Erythroblast (primary cell): ENCODE measurements around the gene SF3A1.

Experiments
- GATA1 ChIP-seq: IDR thresholded peaks from 2 replicates; pipeline ENCODE4 v1.6.1; 2011; ENCODE audit warnings: low read depth, mild to moderate bottlenecking, control low read depth, low read length, moderate library complexity
- POLR2A ChIP-seq: IDR thresholded peaks from 2 replicates; pipeline ENCODE4 v1.6.1; 2011; ENCODE audit warnings: mild to moderate bottlenecking, low read length

DNA sequence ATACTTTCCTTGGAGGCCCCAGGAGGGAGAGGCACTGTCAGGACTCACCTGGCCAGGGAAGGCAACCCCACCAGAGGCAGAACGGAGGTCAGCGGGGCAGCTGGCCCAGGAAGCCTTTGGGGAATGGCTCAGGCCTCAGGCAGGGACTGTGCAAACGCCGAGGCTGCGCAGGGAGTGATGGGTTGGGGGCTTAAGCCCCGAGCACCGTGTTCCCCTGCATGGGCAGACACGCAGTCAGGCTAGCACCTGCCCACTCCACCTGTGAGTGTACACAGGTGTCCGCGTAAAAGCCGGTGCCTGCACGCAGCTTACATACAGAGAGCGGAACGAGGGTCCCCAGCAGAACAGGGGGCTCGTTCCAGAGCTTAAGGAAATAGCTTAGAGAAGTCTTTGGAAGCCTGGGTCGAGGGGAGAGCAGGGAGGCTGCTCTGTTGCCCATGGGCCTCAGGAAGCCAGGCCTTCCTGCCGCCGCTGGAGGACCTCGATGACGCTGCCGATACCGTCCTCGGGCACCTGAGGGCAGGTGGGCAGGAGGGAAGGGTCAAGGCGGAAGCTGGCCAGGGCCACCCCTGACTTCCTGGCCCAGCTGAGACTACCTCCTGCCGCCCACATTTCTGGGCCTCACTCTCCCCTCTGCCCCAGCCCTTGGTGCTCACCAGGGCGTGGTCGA, 71.4 kb downstream of the SF3A1 start:
- TF ChIP-seq POLR2A = no peak
- TF ChIP-seq GATA1 = no peak
